GM21723 (cell line): Measurements from ENCODE around the gene NOS1AP.
"Not testable (repeated sequence)": the region's sequence is repeated elsewhere in the genome, so short reads cannot be mapped to it uniquely, and the experiment has no call there.

Source experiments
- ATAC-seq: cut with Tn5 transposase; IDR thresholded peaks from one replicate; pipeline ENCODE4 v1.9.1; 2021; ENCODE audit warnings: mild to moderate bottlenecking, moderate library complexity; ENCODE audit not compliant: unreplicated experiment

Gene NOS1AP

GRCh38 chr1:162323023-162323422 is 253.5 kb downstream of the NOS1AP start:
- ATAC-seq: no peak

GRCh38 chr1:162324396-162324795 is 254.9 kb downstream of the NOS1AP start:
- ATAC-seq: no peak

DNA sequence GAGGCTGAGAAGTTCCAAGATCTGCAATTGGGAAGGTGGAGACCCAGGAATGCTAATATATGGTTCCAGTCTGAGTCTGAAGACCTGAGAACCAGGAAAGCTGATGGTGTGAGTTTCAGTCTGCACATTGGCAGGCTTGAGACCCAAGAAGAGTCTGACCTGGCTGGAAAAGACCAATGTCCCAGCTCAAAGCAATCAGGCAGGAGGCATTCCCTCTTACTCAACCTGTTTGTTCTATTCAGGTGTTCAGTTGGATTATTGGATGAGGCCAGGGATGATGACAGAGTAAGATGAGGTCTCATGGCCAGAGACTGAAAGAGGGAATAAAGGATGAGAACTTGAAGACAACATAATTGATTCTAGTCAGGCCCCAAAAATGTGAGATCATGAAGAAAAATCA is 257.1 kb downstream of the NOS1AP start:
- no peak for ATAC-seq

DNA sequence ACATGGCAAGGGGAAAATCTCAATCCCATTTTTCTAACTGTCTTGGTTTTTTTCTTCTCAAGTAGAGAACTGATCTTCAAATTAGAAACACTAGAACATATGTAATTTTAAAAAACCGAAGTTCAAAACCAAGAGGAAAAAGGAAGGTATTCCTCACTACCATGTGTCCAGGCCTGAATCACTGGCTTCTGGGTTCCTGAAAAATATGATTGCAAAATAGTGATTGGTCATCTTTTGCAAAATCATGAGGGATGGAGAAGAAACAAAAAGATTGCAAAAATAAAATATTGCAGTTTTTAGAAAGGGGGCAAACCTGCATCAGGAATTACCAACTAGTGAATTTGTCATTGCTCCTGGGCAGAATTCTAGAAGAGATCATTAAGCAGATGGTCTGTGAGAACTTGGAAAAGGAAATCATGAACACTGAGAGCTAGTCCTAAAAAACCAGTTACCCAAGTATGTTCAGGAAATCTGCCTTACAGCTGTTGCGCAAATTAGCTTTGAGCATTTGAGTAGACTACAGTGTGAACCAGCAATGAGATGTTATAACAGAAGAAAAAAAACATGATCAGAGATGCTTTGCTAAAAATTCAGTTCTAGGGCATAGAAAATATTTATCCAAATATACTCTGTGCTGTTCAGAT is 257.8 kb downstream of the NOS1AP start:
- ATAC-seq: no peak

GRCh38 chr1:162327788-162328165 is 258.3 kb downstream of the NOS1AP start:
- no peak for ATAC-seq

- no peak for ATAC-seq
Measured at GRCh38 chr1:162328512-162328911, 259.0 kb downstream of the NOS1AP start.

DNA sequence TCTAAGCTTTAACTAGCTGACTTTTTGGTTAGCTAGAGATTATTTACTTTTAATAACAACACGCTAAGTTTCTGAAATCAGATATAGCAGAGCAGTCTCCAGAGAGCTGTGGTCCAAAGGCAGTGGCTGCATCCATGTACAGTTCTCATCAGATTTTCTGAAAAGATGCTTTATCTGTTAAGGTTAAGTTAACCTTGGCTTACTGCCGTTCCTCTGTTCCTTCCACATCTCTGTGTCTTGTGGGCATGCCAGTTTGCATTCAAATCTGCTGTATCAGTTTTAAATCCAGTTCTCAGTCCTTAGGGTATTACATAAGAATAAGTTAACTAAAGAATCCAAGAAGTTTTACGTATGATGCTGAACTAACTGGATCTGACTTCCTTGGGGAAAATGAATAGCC is 260.3 kb downstream of the NOS1AP start:
- no peak for ATAC-seq

- ATAC-seq: no peak
Measured at GRCh38 chr1:162333991-162334390, 264.5 kb downstream of the NOS1AP start.

DNA sequence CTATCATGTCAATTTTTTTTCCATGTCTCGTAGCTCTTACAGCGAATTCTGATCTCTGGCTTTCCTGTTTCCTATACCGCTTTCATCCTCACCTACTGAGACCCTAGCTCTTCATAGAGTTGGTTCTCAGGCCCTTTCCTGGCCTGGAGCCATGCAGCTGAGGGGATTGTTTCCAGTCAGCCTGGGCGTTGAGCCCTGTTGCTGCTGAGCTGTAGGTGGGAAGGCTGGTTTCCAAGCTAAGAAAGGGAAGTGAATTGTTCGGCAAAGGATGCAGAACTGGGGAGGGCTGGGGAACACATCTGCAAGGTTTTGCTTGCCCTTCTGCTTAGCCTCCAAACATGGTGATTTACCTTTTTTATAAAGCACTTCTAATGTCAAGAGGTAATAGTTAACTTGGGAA is 265.6 kb downstream of the NOS1AP start:
- no peak for ATAC-seq

DNA sequence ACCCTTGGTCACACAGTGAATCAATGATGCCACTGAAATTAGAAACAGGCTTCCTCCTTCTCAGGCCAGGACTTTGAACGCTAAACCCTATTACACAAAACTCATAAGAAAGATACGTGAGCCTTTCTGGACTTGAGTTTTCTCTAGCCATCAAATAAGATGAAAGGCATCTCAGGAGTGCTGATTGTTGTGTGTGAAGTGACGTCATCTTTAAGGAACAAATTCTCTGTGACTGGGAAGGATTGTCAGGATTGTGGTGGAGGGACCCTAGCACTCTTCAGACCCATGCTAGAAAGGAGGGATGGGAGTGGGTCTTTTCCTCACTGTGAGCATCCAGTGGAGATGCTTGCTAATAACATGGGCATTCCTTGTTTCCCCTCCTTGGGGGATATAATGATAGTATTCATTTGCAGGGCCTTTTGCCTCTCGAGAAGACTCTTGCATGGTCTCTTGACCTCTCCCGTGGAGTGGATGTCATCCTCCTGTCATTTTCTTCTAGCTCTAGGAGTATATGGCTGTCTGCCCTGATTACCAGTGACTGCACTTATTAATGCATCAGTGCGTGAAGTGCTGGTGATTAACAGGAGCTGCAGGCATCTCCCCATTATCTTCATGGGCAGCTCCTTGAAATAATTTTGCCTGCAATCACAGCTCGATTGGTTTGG is 267.3 kb downstream of the NOS1AP start:
- no peak for ATAC-seq

- ATAC-seq: no peak
Measured at GRCh38 chr1:162342452-162342983, 273.0 kb downstream of the NOS1AP start.

GRCh38 chr1:162343470-162343869 is 274.0 kb downstream of the NOS1AP start:
- no peak for ATAC-seq

DNA sequence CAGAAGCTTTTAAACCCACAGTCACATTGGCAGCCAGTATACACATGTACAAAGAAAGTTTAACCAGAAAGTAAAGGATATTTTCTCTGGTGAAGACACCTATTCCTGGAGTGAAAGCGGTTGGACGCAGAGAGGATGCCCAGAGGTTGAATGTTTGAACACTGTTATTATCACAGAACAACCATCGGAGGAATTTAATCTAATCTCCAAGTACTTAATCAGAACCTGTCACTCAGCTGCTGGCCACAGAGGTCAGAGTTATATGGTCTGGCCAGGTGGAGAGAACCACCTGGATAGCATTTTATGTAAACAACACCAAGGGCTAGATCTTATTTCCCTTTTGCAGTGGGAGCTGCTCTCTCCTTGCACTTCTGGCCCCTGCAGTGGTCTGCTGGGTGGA is 277.8 kb downstream of the NOS1AP start:
- no peak for ATAC-seq

GRCh38 chr1:162349635-162350330 is 280.3 kb downstream of the NOS1AP start:
- no peak for ATAC-seq

DNA sequence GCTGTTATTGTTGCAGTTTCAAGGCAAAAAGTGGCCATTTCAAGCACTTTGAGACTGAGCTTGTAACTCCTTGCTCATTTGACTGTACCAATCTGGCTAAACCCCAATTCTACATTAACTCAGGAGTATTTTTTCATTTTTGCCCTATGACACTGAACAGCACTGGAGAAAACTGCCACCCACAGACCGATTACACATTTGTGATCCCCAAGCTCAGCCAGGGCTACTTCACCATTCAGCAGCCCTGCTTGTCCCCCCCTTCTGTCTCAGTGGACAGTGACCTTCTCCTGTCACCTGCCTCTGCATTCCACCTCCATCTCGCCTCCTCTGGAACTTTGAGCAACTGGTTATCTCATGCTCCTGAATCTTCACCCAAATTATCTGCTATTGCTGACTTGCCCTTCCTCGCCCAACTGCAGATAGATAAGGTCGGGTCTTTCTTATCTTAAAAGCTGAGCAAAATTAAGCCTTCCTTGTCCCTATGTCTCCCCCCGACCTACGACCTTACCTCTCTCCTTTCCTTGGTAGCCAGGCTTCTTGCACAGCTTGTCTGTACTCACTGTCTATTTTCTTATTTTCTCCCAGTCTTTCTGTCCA is 281.9 kb downstream of the NOS1AP start:
- ATAC-seq: no peak

GRCh38 chr1:162351874-162352273 is 282.4 kb downstream of the NOS1AP start:
- ATAC-seq: not testable (repeated sequence)

DNA sequence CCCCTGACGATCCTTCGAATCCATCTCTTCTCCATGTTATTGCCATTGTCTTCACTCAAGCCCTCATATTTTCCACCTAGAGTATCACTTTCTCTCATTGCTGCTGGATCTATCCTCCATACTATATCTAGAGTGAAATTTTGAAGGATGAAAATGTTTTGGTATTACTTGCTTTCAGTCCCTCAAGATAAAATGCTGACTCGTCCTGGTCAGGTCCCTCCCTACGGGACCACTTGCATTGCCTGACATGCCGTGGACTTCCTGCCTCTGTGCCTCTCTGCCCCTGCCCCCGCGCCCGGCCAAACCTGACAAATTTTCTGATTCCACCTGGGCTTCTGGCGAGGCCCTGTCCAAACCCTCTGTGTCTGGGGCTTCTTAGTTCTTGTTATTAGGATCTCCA is 283.6 kb downstream of the NOS1AP start:
- no peak for ATAC-seq

DNA sequence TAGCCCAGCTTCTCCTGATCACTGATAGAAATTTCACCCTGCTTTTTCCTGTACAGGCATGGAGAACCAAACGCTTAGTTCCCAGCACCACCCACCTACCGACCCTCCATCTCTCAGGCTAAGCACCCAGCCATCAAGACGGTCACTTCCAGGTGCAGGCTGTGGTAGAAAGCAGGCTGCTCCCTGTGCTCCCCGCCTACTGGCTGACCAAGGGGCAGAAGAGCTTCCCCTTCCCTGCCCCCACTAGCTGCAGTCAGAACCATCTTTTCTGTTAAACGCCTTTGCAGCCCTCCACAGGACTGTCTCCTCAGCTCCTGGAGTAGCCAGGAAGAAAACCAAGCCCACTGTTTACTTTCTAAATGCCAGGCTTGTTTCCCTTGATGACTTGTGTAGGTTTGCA is 284.2 kb downstream of the NOS1AP start:
- no peak for ATAC-seq

DNA sequence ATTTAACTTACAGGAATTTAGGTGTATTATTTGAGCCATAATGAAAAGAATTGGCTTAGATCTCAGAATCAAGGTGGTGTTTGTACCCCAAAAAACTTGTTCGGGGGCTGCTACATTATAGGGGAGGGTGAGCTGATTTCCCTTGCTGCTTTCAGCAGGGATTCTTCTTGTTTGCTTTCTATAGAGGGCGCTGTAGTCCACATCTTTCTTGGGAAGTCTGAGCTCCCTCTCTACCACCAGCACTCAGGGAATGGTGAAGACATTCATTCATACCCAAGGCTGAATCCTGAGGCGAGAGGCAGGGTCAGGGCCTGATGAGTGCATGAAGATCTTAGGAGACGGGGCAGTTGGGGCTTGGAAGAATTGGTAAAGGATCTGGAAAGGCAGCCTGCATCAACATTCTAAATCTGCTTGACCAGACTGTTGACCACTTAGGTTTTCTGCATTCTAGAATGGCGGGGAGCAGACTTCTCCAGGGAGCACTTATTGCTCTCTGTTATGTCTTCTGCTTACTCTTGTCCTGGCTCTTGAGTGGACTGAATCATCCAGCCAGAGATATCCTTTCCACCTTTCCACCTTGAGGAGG is 288.3 kb downstream of the NOS1AP start:
- ATAC-seq: no peak

DNA sequence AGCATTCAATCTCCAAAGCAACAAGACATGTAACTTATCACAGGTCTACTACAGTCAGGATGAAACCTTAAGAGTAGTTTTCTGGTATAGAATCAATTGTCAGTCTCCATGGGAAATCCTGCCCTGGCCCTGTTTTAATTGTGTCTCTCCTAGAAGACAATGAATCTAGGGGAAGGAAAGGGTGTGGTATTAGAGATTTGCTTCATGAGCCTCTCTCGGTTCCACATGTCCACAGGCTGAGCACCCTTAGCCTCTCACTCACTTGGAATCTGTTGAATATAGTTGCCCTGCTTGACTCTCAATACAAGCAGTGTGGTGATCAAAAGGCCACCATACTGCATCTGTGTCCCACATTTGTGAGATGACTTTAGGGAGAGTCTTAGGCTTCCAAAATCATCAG is 289.4 kb downstream of the NOS1AP start:
- ATAC-seq: no peak

DNA sequence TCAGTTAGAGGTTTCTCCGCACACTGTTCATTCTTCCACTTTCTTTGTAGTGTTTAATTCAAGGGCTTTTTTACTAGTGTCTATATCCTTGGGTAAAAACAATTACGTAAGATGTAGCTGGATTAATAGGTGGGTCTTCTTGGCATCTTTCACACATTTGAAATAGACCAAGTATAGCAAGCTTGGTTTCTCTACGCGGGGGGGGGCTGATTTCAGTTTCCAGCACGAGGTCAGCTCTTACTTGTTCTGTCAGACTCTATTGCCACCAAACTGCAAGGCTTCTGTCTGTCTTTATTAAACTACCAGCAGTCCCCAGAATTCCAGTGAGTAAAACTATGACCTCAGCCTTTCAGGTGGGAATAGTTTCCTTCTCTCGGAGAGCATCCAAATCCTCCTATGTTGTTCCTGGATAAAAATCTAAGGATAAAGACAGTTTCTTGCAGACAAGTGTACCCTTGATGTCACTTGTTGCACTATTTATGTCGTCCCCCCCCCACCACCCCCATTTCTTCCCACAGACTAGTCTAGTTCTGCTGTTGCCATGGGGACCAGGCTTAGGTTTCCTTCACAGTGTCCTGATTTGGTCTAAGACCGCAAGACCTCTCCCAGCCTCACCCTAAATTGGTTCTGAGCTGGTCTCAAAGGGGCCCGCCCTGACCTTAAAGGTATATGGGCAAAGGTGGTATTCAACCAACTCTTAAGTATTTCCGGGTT is 290.2 kb downstream of the NOS1AP start:
- ATAC-seq: no peak
